BLaER1 treated with 17β-estradiol and CSF1 and Interleukin-3, amounts not matched to agents 10 nM and 100 nM (cell line): Measurements from ENCODE around the gene ADSL.
A peak's percentile ranks its signal among the peaks of the same experiment; 100 is the strongest.

Source experiments
- H3K27ac ChIP-seq, 11 experiments: shearing (Covaris generic); formaldehyde crosslinking; 2 replicates each; pipeline ENCODE4 v1.8.1; 2022
- H3K27me3 ChIP-seq, 11 experiments: shearing (Covaris generic); formaldehyde crosslinking; 2 replicates each; pipeline ENCODE4 v1.8.1; 2022
- H3K36me3 ChIP-seq, 11 experiments: shearing (Covaris generic); formaldehyde crosslinking; 2 replicates each; pipeline ENCODE4 v1.8.1; 2022
- H3K4me1 ChIP-seq, 10 experiments: shearing (Covaris generic); formaldehyde crosslinking; 2 replicates each; pipeline ENCODE4 v1.8.1; 2022
- H3K4me2 ChIP-seq, 11 experiments: shearing (Covaris generic); formaldehyde crosslinking; 2 replicates each; pipeline ENCODE4 v1.8.1; 2022
- H3K4me3 ChIP-seq, 10 experiments: shearing (Covaris generic); formaldehyde crosslinking; 2 replicates each; pipeline ENCODE4 v1.8.1; 2022
- H3K9ac ChIP-seq, 11 experiments: shearing (Covaris generic); formaldehyde crosslinking; 2 replicates each; pipeline ENCODE4 v1.8.1; 2022
- H3K9me3 ChIP-seq, 11 experiments: shearing (Covaris generic); formaldehyde crosslinking; replicated peaks in 1 of 11; 2 replicates each; pipeline ENCODE4 v1.8.1; 2022
- H4K20me1 ChIP-seq, 11 experiments: shearing (Covaris generic); formaldehyde crosslinking; 2 replicates each; pipeline ENCODE4 v1.8.1; 2022
- Cebpa-rat ChIP-seq, 11 experiments: shearing (Covaris generic); IDR thresholded peaks; 2 replicates each; pipeline ENCODE4 v1.8.1; 2022

ADSL gene

GRCh38 chr22:40346185-40347118 lies at the start of gene ADSL:
Gene ADSL, plus strand, starts transcription at chr22:40346500. Its CDS starts 59 bp downstream, at chr22:40346559.
- H3K4me1 ChIP-seq: peaks cover 35 to 55% (median 42%) of the 10 kb centered on the region in 10 experiments
- H3K4me2 ChIP-seq: peak within 1 kb of the TSS; percentile 87 to 95 (median 91)
- H3K36me3 ChIP-seq: peaks cover 27 to 33% (median 32%) of the 10 kb centered on the region in 11 experiments
- no peaks in the 10 kb centered on the region for H3K9me3 ChIP-seq
- peak within 1 kb of the TSS; percentile 68 to 92 (median 85) for H3K27ac ChIP-seq
- TF ChIP-seq Cebpa-rat (IDR thresholded peaks at IDR 0.05): no peak
- H3K9ac ChIP-seq: peak within 1 kb of the TSS; percentile 80 to 91 (median 86)
- no peaks in the 10 kb centered on the region for H3K27me3 ChIP-seq
- peak within 1 kb of the TSS; percentile 77 to 89 (median 82) for H3K4me3 ChIP-seq
- peaks cover 9 to 44% (median 33%) of the 10 kb centered on the region in 11 experiments; a peak in 18 of 22 replicates for H4K20me1 ChIP-seq

- no peaks in the 10 kb centered on the region for H3K4me1 ChIP-seq
- no peaks in the 10 kb centered on the region; a peak in 1 of 22 replicates for H3K9me3 ChIP-seq
- TF ChIP-seq Cebpa-rat (IDR thresholded peaks at IDR 0.05): no peak
- H3K36me3 ChIP-seq: peaks cover 75 to 100% (median 88%) of the 10 kb centered on the region in 11 experiments
- no peak overlapping the region for H3K4me2 ChIP-seq
- H3K4me3 ChIP-seq: no peak overlapping the region
- H3K27me3 ChIP-seq: no peaks in the 10 kb centered on the region
- H3K9ac ChIP-seq: no peak overlapping the region
- H3K27ac ChIP-seq: no peak overlapping the region
- peaks cover 0 to 5% (median 0%) of the 10 kb centered on the region in 11 experiments; a peak in 2 of 22 replicates for H4K20me1 ChIP-seq
These were observed 46.0 kb upstream of the ADSL start for GRCh38 chr22:40300316-40300715.

GRCh38 chr22:40300884-40301672 lies 45.2 kb upstream of the ADSL start:
- H3K27me3 ChIP-seq: no peaks in the 10 kb centered on the region
- no peak for TF ChIP-seq Cebpa-rat (IDR thresholded peaks at IDR 0.05)
- H3K4me2 ChIP-seq: no peak overlapping the region
- no peaks in the 10 kb centered on the region for H3K4me1 ChIP-seq
- no peak overlapping the region for H3K4me3 ChIP-seq
- H3K27ac ChIP-seq: no peak overlapping the region
- H3K9ac ChIP-seq: no peak overlapping the region
- peaks cover 75 to 100% (median 88%) of the 10 kb centered on the region in 11 experiments for H3K36me3 ChIP-seq
- no peaks in the 10 kb centered on the region; a peak in 1 of 22 replicates for H3K9me3 ChIP-seq
- H4K20me1 ChIP-seq: peaks cover 0 to 5% (median 0%) of the 10 kb centered on the region in 11 experiments; a peak in 2 of 22 replicates

- H3K36me3 ChIP-seq: peaks cover 73 to 100% (median 88%) of the 10 kb centered on the region in 11 experiments
- H3K4me3 ChIP-seq: no peak overlapping the region
- no peaks in the 10 kb centered on the region for H3K27me3 ChIP-seq
- no peak for TF ChIP-seq Cebpa-rat (IDR thresholded peaks at IDR 0.05)
- no peak overlapping the region for H3K9ac ChIP-seq
- H3K4me2 ChIP-seq: no peak overlapping the region
- H3K4me1 ChIP-seq: no peaks in the 10 kb centered on the region
- peaks cover 0 to 5% (median 0%) of the 10 kb centered on the region in 11 experiments; a peak in 2 of 22 replicates for H4K20me1 ChIP-seq
- no peaks in the 10 kb centered on the region; a peak in 1 of 22 replicates for H3K9me3 ChIP-seq
- H3K27ac ChIP-seq: no peak overlapping the region
These were observed 44.2 kb upstream of the ADSL start for GRCh38 chr22:40302149-40302548.

GRCh38 chr22:40305625-40306024 lies 40.7 kb upstream of the ADSL start:
- no peak overlapping the region for H3K4me2 ChIP-seq
- no peaks in the 10 kb centered on the region for H3K27me3 ChIP-seq
- no peaks in the 10 kb centered on the region; a peak in 2 of 22 replicates for H4K20me1 ChIP-seq
- H3K4me1 ChIP-seq: no peaks in the 10 kb centered on the region
- no peak overlapping the region for H3K27ac ChIP-seq
- no peak overlapping the region for H3K4me3 ChIP-seq
- no peak for TF ChIP-seq Cebpa-rat (IDR thresholded peaks at IDR 0.05)
- H3K36me3 ChIP-seq: peaks cover 83 to 100% (median 96%) of the 10 kb centered on the region in 11 experiments
- H3K9ac ChIP-seq: no peak overlapping the region
- H3K9me3 ChIP-seq: no peaks in the 10 kb centered on the region; a peak in 1 of 22 replicates

- Histone ChIP-seq H3K9ac (no peak overlapping the region), H3K36me3 (peaks cover 91 to 100% (median 98%) of the 10 kb centered on the region in 11 experiments), H4K20me1 (peaks cover 0 to 9% (median 0%) of the 10 kb centered on the region in 11 experiments; a peak in 2 of 22 replicates), H3K4me1 (peaks cover 9 to 23% (median 16%) of the 10 kb centered on the region in 10 experiments), H3K4me3 (no peak overlapping the region), H3K27ac (no peak overlapping the region), H3K27me3 (no peaks in the 10 kb centered on the region), H3K4me2 (no peak overlapping the region), H3K9me3 (no peaks in the 10 kb centered on the region)
- TF ChIP-seq Cebpa-rat (IDR thresholded peaks at IDR 0.05): no peak
These were observed 37.2 kb upstream of the ADSL start for GRCh38 chr22:40308999-40309573.

- Histone ChIP-seq H3K4me2 (no peak overlapping the region), H4K20me1 (peaks cover 0 to 9% (median 0%) of the 10 kb centered on the region in 11 experiments; a peak in 2 of 22 replicates), H3K4me1 (peaks cover 15 to 28% (median 21%) of the 10 kb centered on the region in 10 experiments), H3K36me3 (peaks cover 92 to 100% (median 99%) of the 10 kb centered on the region in 11 experiments), H3K9me3 (no peaks in the 10 kb centered on the region), H3K9ac (no peak overlapping the region), H3K4me3 (no peak overlapping the region), H3K27me3 (no peaks in the 10 kb centered on the region), H3K27ac (no peak overlapping the region)
- no peak for TF ChIP-seq Cebpa-rat (IDR thresholded peaks at IDR 0.05)
These were observed 36.7 kb upstream of the ADSL start for GRCh38 chr22:40309631-40310030.

- TF ChIP-seq Cebpa-rat (IDR thresholded peaks at IDR 0.05): no peak
These were observed 36.1 kb upstream of the ADSL start for GRCh38 chr22:40310081-40310767.

More at GRCh38 chr22:40310081-40310767, 36.1 kb upstream of the ADSL start:
- H3K36me3 ChIP-seq: peaks cover 87 to 100% (median 97%) of the 10 kb centered on the region in 11 experiments
- H3K27ac ChIP-seq: no peak overlapping the region
- H3K9me3 ChIP-seq: no peaks in the 10 kb centered on the region
- H3K4me3 ChIP-seq: no peak overlapping the region
- no peak overlapping the region for H3K9ac ChIP-seq
- H4K20me1 ChIP-seq: peaks cover 0 to 9% (median 0%) of the 10 kb centered on the region in 11 experiments; a peak in 2 of 22 replicates
- H3K27me3 ChIP-seq: no peaks in the 10 kb centered on the region
- H3K4me1 ChIP-seq: peaks cover 20 to 34% (median 26%) of the 10 kb centered on the region in 10 experiments
- H3K4me2 ChIP-seq: no peak overlapping the region
